ENCODE results near the gene ALG8. TPM values are rescaled to one million over a fixed set of nuclear protein-coding genes. Genes with fewer than 3 reads are reported as not detected.

ALG8 gene
- total RNA-seq, 1 experiment from 2014 or later = 67.5 TPM

- ChIA-PET CTCF (interaction anchor here (0.6 kb wide), 1 partner anchor 109 kb away, joined by 3 read pairs; no protein-coding TSS in a partner anchor), POLR2A (ENCODE audit: unreplicated experiment) (no interaction called here)
- Histone ChIP-seq H3K9me3 (ENCODE audit: insufficient read depth, low read depth) (no peaks in the 10 kb centered on the region), H3K36me3 (ENCODE audit: low read depth) (no peaks in the 10 kb centered on the region), H2AFZ (no peak overlapping the region), H3K4me2 (no peak overlapping the region), H3K27ac (no peak overlapping the region), H3K9me2 (ENCODE audit: insufficient read depth) (no peaks in the 10 kb centered on the region), H3K27me3 (ENCODE audit: insufficient read depth, low read depth) (no peaks in the 10 kb centered on the region), H3K79me2 (ENCODE audit: low read depth) (no peaks in the 10 kb centered on the region), H3F3A (ENCODE audit: insufficient read depth, low read depth) (no peaks in the 10 kb centered on the region; the same call in 1 of the 2 replicates), H3K4me3 (no peak overlapping the region), H4K20me1 (ENCODE audit: insufficient read depth) (no peaks in the 10 kb centered on the region), H3K4me1 (replicated peaks; ENCODE audit: insufficient read depth) (no peaks in the 10 kb centered on the region)
- no TSS peak for BruUV-seq (replicated peaks)
- TF ChIP-seq CTCF (conservative IDR thresholded peaks at IDR 0.05) (no peak), EZH2 (IDR thresholded peaks at IDR 0.05; ENCODE audit: low read depth) (no peak)
- no peak for DNase-seq
- intact Hi-C loops (cut with micrococcal nuclease; ENCODE audit: unreplicated experiment) = no loop called here
These were observed 29.4 kb upstream of the ALG8 start for GRCh38 chr11:78168539-78169477.

GRCh38 chr11:78166855-78167469 is 27.5 kb upstream of the ALG8 start:
- no TSS peak for BruUV-seq (replicated peaks)
- Histone ChIP-seq H3K27me3 (ENCODE audit: insufficient read depth, low read depth) (no peaks in the 10 kb centered on the region), H3K4me1 (replicated peaks; ENCODE audit: insufficient read depth) (no peaks in the 10 kb centered on the region), H3K79me2 (ENCODE audit: low read depth) (no peaks in the 10 kb centered on the region), H2AFZ (no peak overlapping the region), H3K4me2 (no peak overlapping the region), H3K9me2 (ENCODE audit: insufficient read depth) (no peaks in the 10 kb centered on the region), H4K20me1 (ENCODE audit: insufficient read depth) (no peaks in the 10 kb centered on the region), H3K4me3 (no peak overlapping the region), H3K36me3 (ENCODE audit: low read depth) (no peaks in the 10 kb centered on the region), H3K27ac (no peak overlapping the region), H3F3A (ENCODE audit: insufficient read depth, low read depth) (no peaks in the 10 kb centered on the region; the same call in 1 of the 2 replicates), H3K9me3 (ENCODE audit: insufficient read depth, low read depth) (no peaks in the 10 kb centered on the region)
- ChIA-PET CTCF (no interaction called here), POLR2A (ENCODE audit: unreplicated experiment) (no interaction called here)
- TF ChIP-seq CTCF (conservative IDR thresholded peaks at IDR 0.05) (no peak), EZH2 (IDR thresholded peaks at IDR 0.05; ENCODE audit: low read depth) (no peak)
- no peak for DNase-seq
- intact Hi-C loops (cut with micrococcal nuclease; ENCODE audit: unreplicated experiment) = no loop called here

GRCh38 chr11:78164471-78164870 is 25.0 kb upstream of the ALG8 start:
- H3K27ac ChIP-seq = no peak overlapping the region
- BruUV-seq (replicated peaks) = no TSS peak
- no peaks in the 10 kb centered on the region for H3K9me3 ChIP-seq (ENCODE audit: insufficient read depth, low read depth)
- H2AFZ ChIP-seq = no peak overlapping the region
- H3K4me2 ChIP-seq = no peak overlapping the region
- TF ChIP-seq CTCF (conservative IDR thresholded peaks at IDR 0.05) = no peak
- TF ChIP-seq EZH2 (IDR thresholded peaks at IDR 0.05; ENCODE audit: low read depth) = no peak
- H3K4me3 ChIP-seq = no peak overlapping the region
- no peaks in the 10 kb centered on the region for H3K36me3 ChIP-seq (ENCODE audit: low read depth)
- H3K79me2 ChIP-seq (ENCODE audit: low read depth) = no peaks in the 10 kb centered on the region
- intact Hi-C loops (cut with micrococcal nuclease; ENCODE audit: unreplicated experiment) = no loop called here
- H3F3A ChIP-seq (ENCODE audit: insufficient read depth, low read depth) = no peaks in the 10 kb centered on the region
- ChIA-PET POLR2A (ENCODE audit: unreplicated experiment) (interaction anchor here (0.6 kb wide), 1 partner anchor 25 kb away, joined by 3 read pairs; the partner anchor contains the start of gene ALG8), CTCF (no interaction called here)
- no peaks in the 10 kb centered on the region for H3K9me2 ChIP-seq (ENCODE audit: insufficient read depth)
- no peaks in the 10 kb centered on the region for H3K4me1 ChIP-seq (replicated peaks; ENCODE audit: insufficient read depth)
- H4K20me1 ChIP-seq (ENCODE audit: insufficient read depth) = no peaks in the 10 kb centered on the region
- H3K27me3 ChIP-seq (ENCODE audit: insufficient read depth, low read depth) = no peaks in the 10 kb centered on the region
- no peak for DNase-seq
